Measurements from ENCODE around the gene POU2F3. TPM values are rescaled to one million over a fixed set of nuclear protein-coding genes. Genes with fewer than 3 reads are reported as not detected.

Gene POU2F3
- total RNA-seq, 1 experiment from 2014 or later = 0.62 TPM

DNA sequence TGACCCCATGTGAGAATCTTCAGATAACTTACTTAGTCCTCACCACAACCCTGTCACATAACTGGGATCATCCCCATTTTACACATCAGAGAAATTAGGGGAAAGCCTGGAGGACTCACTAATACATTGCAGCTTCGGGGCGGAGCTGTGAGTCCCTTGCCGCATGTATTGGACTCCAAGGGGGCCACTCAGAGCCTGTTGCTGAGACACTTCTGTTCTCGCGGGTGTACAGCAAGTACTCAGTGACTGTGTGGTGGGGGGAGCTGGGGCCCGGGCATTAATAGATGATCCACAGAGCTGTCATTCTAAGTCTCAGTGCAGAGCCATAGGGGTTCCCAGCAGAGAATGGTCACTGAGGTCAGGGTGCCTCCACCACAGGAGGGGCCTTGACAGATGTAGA lies 15.6 kb upstream of the POU2F3 start:
- no peak for DNase-seq
- no TSS peak for BruUV-seq (replicated peaks)
- ChIA-PET CTCF (interaction anchor here (0.7 kb wide), 1 partner anchor 513 kb away, joined by 3 read pairs; no protein-coding TSS in a partner anchor), POLR2A (ENCODE audit: unreplicated experiment) (no interaction called here)
- Histone ChIP-seq H3K4me1 (ENCODE audit: insufficient read depth, low read length) (peaks cover 7% of the 10 kb centered on the region; the same call in 1 of the 2 replicates), H3K9me2 (replicated peaks; ENCODE audit: low read length) (no peaks in the 10 kb centered on the region), H3K27me3 (ENCODE audit: low read length) (no peaks in the 10 kb centered on the region), H3K9me3 (ENCODE audit: low read length) (no peaks in the 10 kb centered on the region), H3K4me3 (ENCODE audit: low read length) (no peak overlapping the region), H3K27ac (ENCODE audit: low read length) (no peak overlapping the region), H3F3A (ENCODE audit: low read length, unreplicated experiment) (no peaks in the 10 kb centered on the region), H2AFZ (ENCODE audit: low read length) (no peak overlapping the region), H3K36me3 (ENCODE audit: low read depth, low read length) (no peaks in the 10 kb centered on the region), H3K4me2 (ENCODE audit: low read length) (no peak overlapping the region), H4K20me1 (ENCODE audit: low read length) (no peaks in the 10 kb centered on the region), H3K79me2 (ENCODE audit: low read length) (no peaks in the 10 kb centered on the region), H3K9ac (ENCODE audit: low read length) (no peak overlapping the region)
- intact Hi-C loops (cut with micrococcal nuclease) = no loop called here
- ATAC-seq = no peak
- TF ChIP-seq, protein P1, sequence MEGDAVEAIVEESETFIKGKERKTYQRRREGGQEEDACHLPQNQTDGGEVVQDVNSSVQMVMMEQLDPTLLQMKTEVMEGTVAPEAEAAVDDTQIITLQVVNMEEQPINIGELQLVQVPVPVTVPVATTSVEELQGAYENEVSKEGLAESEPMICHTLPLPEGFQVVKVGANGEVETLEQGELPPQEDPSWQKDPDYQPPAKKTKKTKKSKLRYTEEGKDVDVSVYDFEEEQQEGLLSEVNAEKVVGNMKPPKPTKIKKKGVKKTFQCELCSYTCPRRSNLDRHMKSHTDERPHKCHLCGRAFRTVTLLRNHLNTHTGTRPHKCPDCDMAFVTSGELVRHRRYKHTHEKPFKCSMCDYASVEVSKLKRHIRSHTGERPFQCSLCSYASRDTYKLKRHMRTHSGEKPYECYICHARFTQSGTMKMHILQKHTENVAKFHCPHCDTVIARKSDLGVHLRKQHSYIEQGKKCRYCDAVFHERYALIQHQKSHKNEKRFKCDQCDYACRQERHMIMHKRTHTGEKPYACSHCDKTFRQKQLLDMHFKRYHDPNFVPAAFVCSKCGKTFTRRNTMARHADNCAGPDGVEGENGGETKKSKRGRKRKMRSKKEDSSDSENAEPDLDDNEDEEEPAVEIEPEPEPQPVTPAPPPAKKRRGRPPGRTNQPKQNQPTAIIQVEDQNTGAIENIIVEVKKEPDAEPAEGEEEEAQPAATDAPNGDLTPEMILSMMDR (conservative IDR thresholded peaks at IDR 0.05; ENCODE audit: low read depth, low read length) = no peak
- TF ChIP-seq EZH2 (IDR thresholded peaks at IDR 0.05; ENCODE audit: low read length, unreplicated experiment) = no peak
- no peak for TF ChIP-seq EZH2phosphoT487 (IDR thresholded peaks at IDR 0.05; ENCODE audit: borderline replicate concordance, low read length)

DNA sequence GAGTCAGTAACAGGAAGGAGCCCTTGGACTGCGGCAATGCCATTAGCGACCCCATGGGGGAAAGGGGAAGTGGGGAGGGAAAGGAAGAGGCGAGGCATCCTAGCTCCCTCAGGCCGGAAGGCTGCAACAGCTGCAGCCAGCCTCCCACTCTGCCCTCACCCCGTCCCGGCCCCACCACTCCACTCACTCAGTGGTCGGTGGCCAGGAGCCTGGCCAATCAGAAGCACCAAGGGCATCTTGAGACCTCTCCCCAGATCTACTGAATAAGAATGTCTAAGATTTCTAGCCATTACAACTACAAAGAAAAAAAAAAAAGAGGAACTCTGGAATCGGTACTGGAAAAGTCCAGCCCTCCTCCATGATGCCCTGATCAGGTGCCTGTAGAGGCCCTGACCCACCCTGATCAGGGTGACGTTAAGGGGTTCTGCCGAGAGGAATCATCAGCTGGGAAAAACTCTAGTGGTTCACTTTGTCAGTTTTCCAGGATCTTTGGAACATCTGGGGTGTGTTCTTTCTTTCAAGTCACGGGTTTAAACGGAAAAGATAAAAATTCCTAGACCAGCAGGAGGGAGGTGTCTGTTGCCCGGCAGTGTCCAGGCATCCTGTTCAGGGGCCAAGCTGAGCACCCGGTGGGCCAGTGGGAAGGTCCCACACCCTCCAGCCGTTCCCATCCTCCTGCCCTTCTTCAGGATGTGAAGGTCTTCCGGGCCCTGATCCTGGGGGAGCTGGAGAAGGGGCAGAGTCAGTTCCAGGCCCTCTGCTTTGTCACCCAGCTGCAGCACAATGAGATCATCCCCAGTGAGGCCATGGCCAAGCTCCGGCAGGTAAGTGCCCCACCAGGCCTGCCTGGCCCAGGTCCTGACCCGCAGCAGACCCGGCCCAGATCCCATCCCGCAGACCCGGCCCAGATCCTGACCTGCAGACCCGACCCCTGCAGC lies 14.7 kb upstream of the POU2F3 start:
- no peak for ATAC-seq
- H3K79me2 ChIP-seq (ENCODE audit: low read length) = no peaks in the 10 kb centered on the region
- TF ChIP-seq, protein P1 (conservative IDR thresholded peaks at IDR 0.05; ENCODE audit: low read depth, low read length) = no peak
- no peak for TF ChIP-seq EZH2phosphoT487 (IDR thresholded peaks at IDR 0.05; ENCODE audit: borderline replicate concordance, low read length)
- TF ChIP-seq EZH2 (IDR thresholded peaks at IDR 0.05; ENCODE audit: low read length, unreplicated experiment) = no peak

DNA sequence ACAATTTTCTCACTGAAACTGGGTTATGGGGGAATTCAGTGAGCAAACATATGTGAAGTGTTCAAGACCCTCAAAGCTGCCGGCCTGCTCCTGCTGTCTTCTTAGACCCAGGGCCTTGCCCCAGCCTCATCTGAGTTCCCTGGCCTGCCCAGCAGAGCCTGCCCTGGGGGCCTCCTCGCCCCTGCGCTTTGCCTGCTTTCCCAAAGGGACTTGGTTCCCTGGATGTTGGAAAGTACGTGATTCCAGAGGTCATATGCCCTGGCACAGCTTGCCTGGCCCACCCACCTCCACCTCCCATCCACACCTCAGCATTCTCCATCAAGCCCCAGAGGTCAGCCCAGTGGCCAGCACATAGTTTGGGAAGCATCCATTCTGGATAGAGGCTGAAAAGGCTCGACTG lies 13.7 kb upstream of the POU2F3 start:
- Histone ChIP-seq H4K20me1 (ENCODE audit: low read length) (no peaks in the 10 kb centered on the region), H2AFZ (ENCODE audit: low read length) (no peak overlapping the region), H3K4me3 (ENCODE audit: low read length) (no peak overlapping the region), H3K9me3 (ENCODE audit: low read length) (no peaks in the 10 kb centered on the region), H3K9me2 (replicated peaks; ENCODE audit: low read length) (no peaks in the 10 kb centered on the region), H3K36me3 (ENCODE audit: low read depth, low read length) (no peaks in the 10 kb centered on the region), H3K27ac (ENCODE audit: low read length) (no peak overlapping the region), H3K27me3 (ENCODE audit: low read length) (no peaks in the 10 kb centered on the region), H3K4me1 (ENCODE audit: insufficient read depth, low read length) (0 out of 2 replicates have a peak, but pooled peaks cover under 1% of the 10 kb centered on the region), H3K9ac (ENCODE audit: low read length) (no peak overlapping the region), H3F3A (ENCODE audit: low read length, unreplicated experiment) (no peaks in the 10 kb centered on the region), H3K79me2 (ENCODE audit: low read length) (no peaks in the 10 kb centered on the region), H3K4me2 (ENCODE audit: low read length) (no peak overlapping the region)
- intact Hi-C loops (cut with micrococcal nuclease) = no loop called here
- ATAC-seq (no peak), DNase-seq (no peak)
- TF ChIP-seq EZH2 (IDR thresholded peaks at IDR 0.05; ENCODE audit: low read length, unreplicated experiment) (no peak), EZH2phosphoT487 (IDR thresholded peaks at IDR 0.05; ENCODE audit: borderline replicate concordance, low read length) (no peak)
- TF ChIP-seq, protein P1 (conservative IDR thresholded peaks at IDR 0.05; ENCODE audit: low read depth, low read length) = no peak
- POLR2A ChIA-PET (ENCODE audit: unreplicated experiment) = no interaction called here
- CTCF ChIA-PET = no interaction called here
- no TSS peak for BruUV-seq (replicated peaks)

More for the DNA sequence above, 14.7 kb upstream of the POU2F3 start:
- Histone ChIP-seq H3K9me2 (replicated peaks; ENCODE audit: low read length) (no peaks in the 10 kb centered on the region), H3K9me3 (ENCODE audit: low read length) (no peaks in the 10 kb centered on the region), H4K20me1 (ENCODE audit: low read length) (no peaks in the 10 kb centered on the region), H3K4me3 (ENCODE audit: low read length) (no peak overlapping the region), H3K27ac (ENCODE audit: low read length) (no peak overlapping the region), H3F3A (ENCODE audit: low read length, unreplicated experiment) (no peaks in the 10 kb centered on the region), H2AFZ (ENCODE audit: low read length) (no peak overlapping the region), H3K27me3 (ENCODE audit: low read length) (no peaks in the 10 kb centered on the region), H3K9ac (ENCODE audit: low read length) (no peak overlapping the region), H3K4me2 (ENCODE audit: low read length) (no peak overlapping the region), H3K4me1 (ENCODE audit: insufficient read depth, low read length) (peaks cover 7% of the 10 kb centered on the region; the same call in 1 of the 2 replicates), H3K36me3 (ENCODE audit: low read depth, low read length) (no peaks in the 10 kb centered on the region)
- POLR2A ChIA-PET (ENCODE audit: unreplicated experiment) = no interaction called here
- BruUV-seq (replicated peaks) = no TSS peak
- no peak for DNase-seq
- intact Hi-C loops (cut with micrococcal nuclease) = no loop called here
- CTCF ChIA-PET = no interaction called here
